OCI-LY7 (cell line): Measurements from ENCODE around the gene PELI1. TPM values are rescaled to one million over a fixed set of nuclear protein-coding genes. Genes with fewer than 3 reads are reported as not detected.

ENCODE experiments used
- BruUV-seq: library from RNA; stranded (reverse); fragments of 400-500 nt; replicated peaks from 2 replicates; lab custom pipeline; 2021; lab: Mats Ljungman, UMichigan
- CTCF ChIA-PET: fragments of 300-600 bp; sonication (Branson Sonifier 250); formaldehyde crosslinking; loops from one replicate; lab custom pipeline; 2022; ENCODE audit warnings: antibody characterized with exemption; ENCODE audit not compliant: unreplicated experiment; lab: Charles Lee
- POLR2A ChIA-PET: fragments of 300-600 bp; sonication (Branson Sonifier 250); formaldehyde crosslinking; loops from one replicate; lab custom pipeline; 2022; ENCODE audit warnings: antibody characterized with exemption; lab: Charles Lee
- DNase-seq: peaks from one replicate; pipeline ENCODE4 v3.0.0-alpha.2; 2015; ENCODE audit warnings: low spot score
- H2AFZ ChIP-seq: fragments of 200-600 bp; sonication (generic), shearing (Covaris generic); 2 replicates; pipeline ENCODE4 v1.6.1; 2014; ENCODE audit warnings: mild to moderate bottlenecking, antibody characterized with exemption, low read length, moderate library complexity
- H3K27ac ChIP-seq: fragments of 200-600 bp; sonication (generic); 2 replicates; pipeline ENCODE4 v1.5.1; 2014; ENCODE audit warnings: mixed run types, low read depth, mild to moderate bottlenecking, moderate library complexity, low read length, inconsistent platforms; ENCODE audit not compliant: poor library complexity, severe bottlenecking
- H3K36me3 ChIP-seq: fragments of 200-600 bp; sonication (generic); 2 replicates; pipeline ENCODE4 v1.6.1; 2014; ENCODE audit warnings: mild to moderate bottlenecking, antibody characterized with exemption, low read length, moderate library complexity, mixed read lengths; ENCODE audit not compliant: insufficient read depth
- H3K4me1 ChIP-seq: fragments of 200-600 bp; sonication (generic); 2 replicates; pipeline ENCODE4 v1.5.1; 2014; ENCODE audit warnings: mild to moderate bottlenecking, low read length; ENCODE audit not compliant: insufficient read depth, poor library complexity, severe bottlenecking
- H3K4me2 ChIP-seq: fragments of 200-600 bp; sonication (generic); 2 replicates; pipeline ENCODE4 v1.6.1; 2014; ENCODE audit warnings: mild to moderate bottlenecking, low read length
- H3K4me3 ChIP-seq: fragments of 200-600 bp; sonication (generic); 2 replicates; pipeline ENCODE4 v1.5.1; 2014; ENCODE audit warnings: mild to moderate bottlenecking, low read depth, low read length; ENCODE audit not compliant: poor library complexity, severe bottlenecking
- H3K79me2 ChIP-seq: fragments of 200-600 bp; sonication (generic); 2 replicates; pipeline ENCODE4 v1.6.1; 2016; ENCODE audit warnings: low read depth, mild to moderate bottlenecking, low read length, moderate library complexity, mixed read lengths; ENCODE audit not compliant: insufficient read depth
- H3K9me2 ChIP-seq: fragments of 200-600 bp; sonication (generic); 2 replicates; pipeline ENCODE4 v1.6.1; 2016; ENCODE audit warnings: mild to moderate bottlenecking, low read length, mixed read lengths; ENCODE audit not compliant: insufficient read depth
- H3K9me3 ChIP-seq: fragments of 200-600 bp; sonication (generic); 2 replicates; pipeline ENCODE4 v1.6.1; 2014; ENCODE audit warnings: mild to moderate bottlenecking, mixed run types, low read length, mixed read lengths
- H4K20me1 ChIP-seq: fragments of 200-600 bp; sonication (generic); 2 replicates; pipeline ENCODE4 v1.6.1; 2014; ENCODE audit warnings: mild to moderate bottlenecking, antibody characterized with exemption, low read length, moderate library complexity, mixed read lengths; ENCODE audit not compliant: insufficient read depth
- EZH2phosphoT487 ChIP-seq: fragments of 200-600 bp; sonication (generic); IDR thresholded peaks from 2 replicates; pipeline ENCODE4 v1.6.1; 2018; ENCODE audit warnings: low read depth, borderline replicate concordance, mild to moderate bottlenecking, mixed run types, antibody characterized with exemption, low read length, moderate library complexity, mixed read lengths
- intact Hi-C: fragments of 100-400 bp; cut with micrococcal nuclease; formaldehyde crosslinking; loops from one replicate; pipeline ENCODE4 v1.10.0; 2022; ENCODE audit not compliant: unreplicated experiment
- total RNA-seq, 2 experiments: library from RNA; depleted of rRNA in 1 of 2; stranded (reverse); fragments of >200 nt in 1 of 2; shearing (Covaris generic) in 1 of 2; gene quantifications; 2 replicates each; pipeline ENCODE4 v1.2.3, GENCODE V29; 2014 to 2022
- TF ChIP-seq, protein P1 (sequence below): fragments of 200-600 bp; sonication (generic); conservative IDR thresholded peaks from 2 replicates; pipeline ENCODE4 v1.5.1; 2014; ENCODE audit warnings: mild to moderate bottlenecking, antibody characterized with exemption, low read length, moderate library complexity, mixed read lengths

PELI1 gene
- total RNA-seq, 2 experiments from 2014 or later: 108 to 174 TPM

DNA sequence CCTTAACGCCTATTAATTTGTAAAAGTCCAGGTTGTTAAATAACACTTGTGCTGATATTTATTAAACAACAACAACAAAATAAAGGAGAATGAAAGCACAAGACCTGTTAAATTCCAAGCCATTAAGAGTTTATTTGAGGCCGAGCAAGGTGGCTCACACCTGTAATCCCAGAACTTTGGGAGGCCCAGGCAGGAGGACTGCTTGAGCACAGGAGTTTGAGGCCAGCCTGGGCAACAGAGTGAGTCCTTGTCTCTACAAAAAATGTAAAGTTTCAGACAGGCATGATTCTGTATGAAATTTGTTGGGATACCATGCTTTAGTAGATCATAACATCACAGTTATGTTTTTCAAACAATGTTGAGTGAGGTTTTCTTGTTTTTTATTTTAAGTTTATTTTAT lies 17.1 kb downstream of the PELI1 start:
- TF ChIP-seq, protein P1, sequence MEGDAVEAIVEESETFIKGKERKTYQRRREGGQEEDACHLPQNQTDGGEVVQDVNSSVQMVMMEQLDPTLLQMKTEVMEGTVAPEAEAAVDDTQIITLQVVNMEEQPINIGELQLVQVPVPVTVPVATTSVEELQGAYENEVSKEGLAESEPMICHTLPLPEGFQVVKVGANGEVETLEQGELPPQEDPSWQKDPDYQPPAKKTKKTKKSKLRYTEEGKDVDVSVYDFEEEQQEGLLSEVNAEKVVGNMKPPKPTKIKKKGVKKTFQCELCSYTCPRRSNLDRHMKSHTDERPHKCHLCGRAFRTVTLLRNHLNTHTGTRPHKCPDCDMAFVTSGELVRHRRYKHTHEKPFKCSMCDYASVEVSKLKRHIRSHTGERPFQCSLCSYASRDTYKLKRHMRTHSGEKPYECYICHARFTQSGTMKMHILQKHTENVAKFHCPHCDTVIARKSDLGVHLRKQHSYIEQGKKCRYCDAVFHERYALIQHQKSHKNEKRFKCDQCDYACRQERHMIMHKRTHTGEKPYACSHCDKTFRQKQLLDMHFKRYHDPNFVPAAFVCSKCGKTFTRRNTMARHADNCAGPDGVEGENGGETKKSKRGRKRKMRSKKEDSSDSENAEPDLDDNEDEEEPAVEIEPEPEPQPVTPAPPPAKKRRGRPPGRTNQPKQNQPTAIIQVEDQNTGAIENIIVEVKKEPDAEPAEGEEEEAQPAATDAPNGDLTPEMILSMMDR: no peak
- no peak for TF ChIP-seq EZH2phosphoT487
- Histone ChIP-seq H3K4me3 (no peak overlapping the region), H3K9me3 (no peaks in the 10 kb centered on the region), H2AFZ (no peak overlapping the region), H4K20me1 (peaks cover 49% of the 10 kb centered on the region), H3K27ac (no peak overlapping the region), H3K9me2 (no peaks in the 10 kb centered on the region), H3K4me1 (peaks cover 70% of the 10 kb centered on the region), H3K79me2 (peaks cover 100% of the 10 kb centered on the region), H3K36me3 (peaks cover 96% of the 10 kb centered on the region), H3K4me2 (0 out of 2 replicates have a peak overlapping the region, but pooled peaks have one; percentile 10)
- no peak for DNase-seq
- BruUV-seq: no TSS peak
- CTCF ChIA-PET: no interaction called here
- intact Hi-C loops: no loop called here
- POLR2A ChIA-PET: interaction anchor here (1.1 to 7.9 kb wide), 3 partner anchors 12 to 21 kb away, joined by 4 to 78 read pairs (median 7); no protein-coding TSS in a partner anchor

DNA sequence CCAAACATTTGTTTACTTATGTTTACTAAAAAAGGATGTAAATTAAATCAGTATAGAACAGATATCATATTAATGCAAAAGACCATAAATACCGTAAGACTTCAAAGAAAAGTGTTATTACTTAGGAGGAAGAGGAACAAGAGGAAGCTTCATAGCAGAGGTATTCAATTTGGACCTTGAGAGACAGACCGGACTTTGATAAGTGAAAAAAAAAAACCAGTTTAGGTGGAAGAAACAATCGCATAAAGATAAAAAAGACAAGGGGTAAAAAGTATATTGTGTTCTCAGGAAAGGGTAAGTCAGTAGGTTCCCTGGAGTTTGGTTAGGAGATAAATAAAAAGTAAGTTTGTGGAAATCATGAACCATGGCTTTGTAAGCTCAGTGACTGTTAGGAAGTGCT lies 17.6 kb downstream of the PELI1 start:
- no TSS peak for BruUV-seq
- POLR2A ChIA-PET: interaction anchor here (1.2 to 7.9 kb wide), 3 partner anchors 11 to 21 kb away, joined by 3 to 78 read pairs (median 7); no protein-coding TSS in a partner anchor
- peaks cover 100% of the 10 kb centered on the region for H3K79me2 ChIP-seq

GRCh38 chr2:64124571-64124970 lies 19.6 kb downstream of the PELI1 start:
- POLR2A ChIA-PET: interaction anchor here (0.8 to 7.9 kb wide), 7 partner anchors 9 to 90 kb away, joined by 3 to 78 read pairs (median 8); no protein-coding TSS in a partner anchor
- no peaks in the 10 kb centered on the region for H3K9me3 ChIP-seq
- peaks cover 45% of the 10 kb centered on the region for H4K20me1 ChIP-seq
- CTCF ChIA-PET: no interaction called here
- no peak overlapping the region for H3K4me2 ChIP-seq
- H3K4me3 ChIP-seq: no peak overlapping the region
- intact Hi-C loops: no loop called here
- no peak overlapping the region for H2AFZ ChIP-seq
- no peak for DNase-seq
- H3K4me1 ChIP-seq: peaks cover 71% of the 10 kb centered on the region
- peaks cover 100% of the 10 kb centered on the region for H3K79me2 ChIP-seq
- H3K36me3 ChIP-seq: peaks cover 98% of the 10 kb centered on the region
- H3K9me2 ChIP-seq: no peaks in the 10 kb centered on the region
- TF ChIP-seq EZH2phosphoT487: no peak
- TF ChIP-seq, protein P1: no peak
- no TSS peak for BruUV-seq
- no peak overlapping the region for H3K27ac ChIP-seq

More for the DNA sequence above, 17.6 kb downstream of the PELI1 start:
- Histone ChIP-seq H3K4me2 (peak overlapping the region; percentile 10; the same call in 1 of the 2 replicates), H2AFZ (no peak overlapping the region), H3K36me3 (peaks cover 96% of the 10 kb centered on the region), H4K20me1 (peaks cover 44% of the 10 kb centered on the region), H3K4me3 (no peak overlapping the region), H3K9me3 (no peaks in the 10 kb centered on the region), H3K27ac (no peak overlapping the region), H3K9me2 (no peaks in the 10 kb centered on the region), H3K4me1 (peaks cover 68% of the 10 kb centered on the region)
- no peak for TF ChIP-seq EZH2phosphoT487
- TF ChIP-seq, protein P1: no peak
- CTCF ChIA-PET: no interaction called here
- DNase-seq: no peak
- intact Hi-C loops: no loop called here
